Lung (tissue), 12 donors: ENCODE results near the gene SPINDOC. TPM values are rescaled to one million over a fixed set of nuclear protein-coding genes. Genes with fewer than 3 reads are reported as not detected.

Experiments used
- ATAC-seq: fragments of 200-7000 bp; cut with Tn5 transposase; one replicate; pipeline ENCODE4 v1.9.1; 2020; ENCODE audit warnings: moderate number of reproducible peaks; ENCODE audit not compliant: insufficient read depth, low FRiP score
- DNase-seq, 3 donors: peaks; one replicate each; pipeline ENCODE4 v3.0.0-alpha.2; 2013 to 2017
- H3K27ac ChIP-seq, 2 donors: one replicate each; pipeline ENCODE4 v1.5.1; 2013; ENCODE audit warnings: mild to moderate bottlenecking in 2 of 2, moderate library complexity in 2 of 2, control low read depth in 1 of 2, inconsistent platforms in 1 of 2, low read depth in 1 of 2, low read length in 1 of 2
- H3K27me3 ChIP-seq, 3 donors: one replicate each; pipeline ENCODE4 v1.5.1; 2013; ENCODE audit warnings: low read length in 2 of 3; ENCODE audit not compliant: control insufficient read depth in 3 of 3, insufficient read depth in 3 of 3
- H3K36me3 ChIP-seq, 4 donors: one replicate each; pipeline ENCODE4 v1.5.1; 2013; ENCODE audit warnings: low read length in 4 of 4, mild to moderate bottlenecking in 1 of 4, moderate library complexity in 1 of 4; ENCODE audit not compliant: control insufficient read depth in 4 of 4, insufficient read depth in 4 of 4
- H3K4me1 ChIP-seq, 5 donors: one replicate each; pipeline ENCODE4 v1.5.1; 2013; ENCODE audit warnings: low read length in 5 of 5, mild to moderate bottlenecking in 2 of 5, moderate library complexity in 1 of 5; ENCODE audit not compliant: control insufficient read depth in 5 of 5, insufficient read depth in 5 of 5
- H3K4me3 ChIP-seq: one replicate; pipeline ENCODE4 v1.5.1; 2013; ENCODE audit warnings: mild to moderate bottlenecking, control low read depth, moderate library complexity
- H3K9ac ChIP-seq, 2 donors: one replicate each; pipeline ENCODE4 v1.5.1; 2013; ENCODE audit warnings: low read length in 2 of 2, control low read depth in 1 of 2; ENCODE audit not compliant: insufficient read depth in 1 of 2
- H3K9me3 ChIP-seq, 4 donors: one replicate each; pipeline ENCODE4 v1.5.1; 2013; ENCODE audit warnings: low read length in 3 of 4, mild to moderate bottlenecking in 1 of 4, moderate library complexity in 1 of 4; ENCODE audit not compliant: control insufficient read depth in 4 of 4, insufficient read depth in 3 of 4
- WGBS, 2 donors: extraction: QIAGEN DNeasy Blood & Tissue Kit; methylation state at CpG; one replicate each; pipeline ENCODE4 v1.1.7; 2013; 5-methylcytosine and 5-hydroxymethylcytosine counted together
- polyA plus RNA-seq, 2 donors: library from polyadenylated mRNA; stranded (reverse); fragments of 200-250 nt; gene quantifications; one replicate each; pipeline ENCODE4 v1.2.1, GENCODE V29; 2013
- total RNA-seq, 2 donors: library from RNA; depleted of rRNA in 1 of 2; stranded (reverse); fragments of >200 nt in 1 of 2; gene quantifications; one replicate each; pipeline ENCODE4 v1.2.1, GENCODE V29; 2014 to 2021
- TF ChIP-seq, protein P1 (sequence below): IDR thresholded peaks from 2 replicates; pipeline ENCODE4 v1.5.1; 2012; ENCODE audit warnings: mild to moderate bottlenecking; ENCODE audit errors: control extremely low read depth, extremely low read depth
- donor health status: control.
- donor health status: control.
- donor health status: Bipolar disorder and iron deficiency.
- donor health status: healthy.
- donor health status: DM: yes; HTN: yes; CAD: no.

SPINDOC gene
- total and polyA plus RNA-seq, 4 donors: 9.9 to 23.9 (median 14.2) TPM

DNA sequence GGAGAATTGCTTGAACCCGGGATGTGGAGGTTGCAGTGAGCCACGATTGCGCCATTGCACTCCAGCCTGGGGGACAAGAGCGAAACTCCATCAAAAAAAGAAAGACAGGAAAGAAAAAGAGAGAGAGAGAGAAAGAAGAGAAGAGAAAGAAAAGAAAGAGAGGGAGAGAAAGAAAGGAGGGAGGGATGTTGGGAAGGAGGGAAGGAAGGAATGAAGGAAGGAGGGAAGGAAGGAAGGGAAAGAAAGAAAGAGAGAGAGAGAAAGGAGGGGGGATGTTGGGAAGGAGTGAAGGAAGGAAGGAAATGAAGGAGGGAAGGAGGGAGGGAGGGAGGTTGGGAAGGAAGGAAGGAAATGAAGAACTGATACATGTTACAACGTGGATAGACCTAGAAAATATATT, 12.3 kb upstream of the SPINDOC start:
- DNase-seq (no peak), ATAC-seq (no peak)
- no peaks in the 10 kb centered on the region for H3K9me3 ChIP-seq
- no peaks in the 10 kb centered on the region for H3K27me3 ChIP-seq
- TF ChIP-seq, protein P1, sequence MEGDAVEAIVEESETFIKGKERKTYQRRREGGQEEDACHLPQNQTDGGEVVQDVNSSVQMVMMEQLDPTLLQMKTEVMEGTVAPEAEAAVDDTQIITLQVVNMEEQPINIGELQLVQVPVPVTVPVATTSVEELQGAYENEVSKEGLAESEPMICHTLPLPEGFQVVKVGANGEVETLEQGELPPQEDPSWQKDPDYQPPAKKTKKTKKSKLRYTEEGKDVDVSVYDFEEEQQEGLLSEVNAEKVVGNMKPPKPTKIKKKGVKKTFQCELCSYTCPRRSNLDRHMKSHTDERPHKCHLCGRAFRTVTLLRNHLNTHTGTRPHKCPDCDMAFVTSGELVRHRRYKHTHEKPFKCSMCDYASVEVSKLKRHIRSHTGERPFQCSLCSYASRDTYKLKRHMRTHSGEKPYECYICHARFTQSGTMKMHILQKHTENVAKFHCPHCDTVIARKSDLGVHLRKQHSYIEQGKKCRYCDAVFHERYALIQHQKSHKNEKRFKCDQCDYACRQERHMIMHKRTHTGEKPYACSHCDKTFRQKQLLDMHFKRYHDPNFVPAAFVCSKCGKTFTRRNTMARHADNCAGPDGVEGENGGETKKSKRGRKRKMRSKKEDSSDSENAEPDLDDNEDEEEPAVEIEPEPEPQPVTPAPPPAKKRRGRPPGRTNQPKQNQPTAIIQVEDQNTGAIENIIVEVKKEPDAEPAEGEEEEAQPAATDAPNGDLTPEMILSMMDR: no peak
- no peak overlapping the region for H3K27ac ChIP-seq
- no peak overlapping the region for H3K4me3 ChIP-seq
- no peaks in the 10 kb centered on the region for H3K4me1 ChIP-seq
- no peaks in the 10 kb centered on the region for H3K36me3 ChIP-seq
- WGBS, 2 donors: 82 to 83% methylated on average over 5 of the region's 5 CpGs
- no peak overlapping the region for H3K9ac ChIP-seq

- TF ChIP-seq, protein P1: no peak
- WGBS, 2 donors: 85 to 88% methylated on average over 10 of the region's 10 CpGs
- Histone ChIP-seq H3K4me1 (no peaks in the 10 kb centered on the region), H3K27me3 (no peaks in the 10 kb centered on the region), H3K36me3 (no peaks in the 10 kb centered on the region), H3K4me3 (no peak overlapping the region), H3K9ac (no peak overlapping the region), H3K27ac (no peak overlapping the region), H3K9me3 (no peaks in the 10 kb centered on the region)
- ATAC-seq: no peak
- no peak for DNase-seq
Observed at GRCh38 chr11:63802637-63803414, 10.4 kb upstream of the SPINDOC start.

GRCh38 chr11:63804259-63804658, 9.0 kb upstream of the SPINDOC start:
- WGBS, 2 donors: 77 to 87% methylated on average over 6 of the region's 6 CpGs
- Histone ChIP-seq H3K9me3 (no peaks in the 10 kb centered on the region), H3K27ac (no peak overlapping the region), H3K9ac (no peak overlapping the region), H3K4me1 (no peaks in the 10 kb centered on the region), H3K27me3 (no peaks in the 10 kb centered on the region), H3K4me3 (no peak overlapping the region), H3K36me3 (no peaks in the 10 kb centered on the region)
- DNase-seq (peak in 1 of 3 donors; percentile 5), ATAC-seq (no peak)
- TF ChIP-seq, protein P1: no peak
